HG03045 (cell line): ENCODE measurements around the gene EIPR1.

Source experiments
- ATAC-seq: cut with Tn5 transposase; IDR thresholded peaks from one replicate; pipeline ENCODE4 v1.9.1; 2021; ENCODE audit warnings: mild to moderate bottlenecking, moderate library complexity; ENCODE audit not compliant: unreplicated experiment

EIPR1 gene

DNA sequence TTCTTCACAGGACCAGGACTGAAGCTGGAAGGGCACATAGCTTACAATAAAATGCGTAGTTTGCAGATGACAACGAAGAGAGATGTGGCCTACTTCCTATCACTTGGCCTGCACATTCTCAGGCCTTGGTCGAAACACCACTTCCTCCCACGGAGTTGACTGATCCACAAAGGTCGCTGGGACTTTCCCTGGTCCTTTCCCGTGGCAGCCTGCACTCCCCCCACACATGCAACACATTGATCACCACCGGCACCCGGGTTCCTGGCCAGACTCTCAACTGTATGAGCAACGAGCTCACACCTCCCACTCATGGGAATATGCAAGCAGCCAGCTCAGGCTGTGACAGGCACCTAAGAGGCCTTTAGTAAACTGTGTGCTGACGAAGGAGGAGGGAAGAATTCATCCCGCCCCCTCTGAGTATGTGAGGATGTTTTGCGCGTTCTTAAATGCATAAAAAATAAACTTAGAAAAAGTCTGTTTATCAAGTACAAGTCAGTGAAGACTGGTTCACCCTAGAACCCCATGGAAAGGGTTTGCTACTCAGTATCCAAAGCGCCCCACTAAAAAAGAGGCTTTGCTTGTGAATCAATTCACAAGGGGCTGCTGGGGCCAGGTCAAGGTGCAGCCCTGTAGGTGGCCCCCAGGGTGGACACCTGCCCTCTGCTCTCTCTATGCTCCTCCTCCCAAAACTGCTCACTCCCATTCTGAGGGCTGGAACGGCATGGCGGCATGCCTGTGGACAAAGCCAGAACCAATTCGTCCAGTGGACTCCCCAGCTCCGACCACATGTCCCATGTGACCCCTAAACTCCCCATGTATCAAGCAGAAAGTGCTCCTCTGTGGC is 154.3 kb downstream of the EIPR1 start:
- peak; percentile 95 for ATAC-seq

DNA sequence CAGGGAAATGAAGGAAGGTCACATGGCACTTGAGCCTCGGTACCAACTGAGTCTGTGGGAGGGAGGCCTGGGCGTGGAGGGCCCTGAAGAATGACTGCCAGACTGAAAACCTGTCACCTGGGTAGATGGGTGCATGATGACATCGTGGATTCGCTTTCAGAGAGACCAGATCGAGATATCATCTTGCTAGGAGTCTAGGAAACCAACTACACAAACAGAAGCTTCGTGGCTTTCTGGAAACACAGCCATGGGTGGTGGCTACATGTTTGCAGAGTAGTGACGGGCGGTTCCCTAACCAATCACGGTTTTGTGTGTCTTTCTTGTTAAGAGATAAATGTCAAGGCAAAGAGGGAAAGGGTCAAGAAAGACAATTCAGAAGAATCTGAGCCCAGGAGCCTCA is 155.0 kb downstream of the EIPR1 start:
- ATAC-seq: peak; percentile 54

DNA sequence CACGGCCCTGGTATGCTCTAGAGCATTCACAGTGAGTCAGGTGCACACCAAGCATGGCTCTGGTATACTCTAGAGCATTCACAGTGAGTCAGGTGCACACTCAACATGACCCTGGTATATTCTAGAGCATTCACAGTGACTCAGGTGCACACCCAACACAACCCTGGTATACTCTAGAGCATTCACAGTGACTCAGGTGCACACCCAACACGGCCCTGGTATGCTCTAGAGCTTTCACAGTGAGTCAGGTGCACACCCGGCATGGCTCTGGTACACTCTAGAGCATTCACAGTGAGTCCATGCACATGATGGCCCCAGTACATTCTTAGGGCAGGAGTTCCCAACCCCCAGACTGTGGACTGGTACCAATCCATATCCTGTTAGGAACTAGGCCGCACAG is 158.1 kb downstream of the EIPR1 start:
- no peak for ATAC-seq

DNA sequence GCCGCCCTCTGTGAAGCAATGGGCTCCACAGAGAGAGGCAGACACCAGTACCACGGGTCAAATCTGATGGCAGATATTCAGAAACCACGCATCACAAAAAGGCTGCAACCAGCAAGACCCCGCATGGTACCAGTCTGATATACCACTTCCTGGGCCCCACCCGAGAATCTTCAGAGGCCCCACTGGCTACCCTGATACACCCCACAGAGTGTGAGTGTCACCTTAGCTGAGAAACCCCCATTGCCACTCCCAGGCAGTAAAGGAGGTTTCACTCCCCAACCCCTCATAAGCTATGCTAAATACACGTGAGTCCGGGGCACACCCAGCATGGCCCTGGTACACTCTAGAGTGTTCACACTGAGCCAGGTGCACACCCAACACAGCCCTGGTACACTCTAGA is 160.0 kb downstream of the EIPR1 start:
- ATAC-seq: no peak

DNA sequence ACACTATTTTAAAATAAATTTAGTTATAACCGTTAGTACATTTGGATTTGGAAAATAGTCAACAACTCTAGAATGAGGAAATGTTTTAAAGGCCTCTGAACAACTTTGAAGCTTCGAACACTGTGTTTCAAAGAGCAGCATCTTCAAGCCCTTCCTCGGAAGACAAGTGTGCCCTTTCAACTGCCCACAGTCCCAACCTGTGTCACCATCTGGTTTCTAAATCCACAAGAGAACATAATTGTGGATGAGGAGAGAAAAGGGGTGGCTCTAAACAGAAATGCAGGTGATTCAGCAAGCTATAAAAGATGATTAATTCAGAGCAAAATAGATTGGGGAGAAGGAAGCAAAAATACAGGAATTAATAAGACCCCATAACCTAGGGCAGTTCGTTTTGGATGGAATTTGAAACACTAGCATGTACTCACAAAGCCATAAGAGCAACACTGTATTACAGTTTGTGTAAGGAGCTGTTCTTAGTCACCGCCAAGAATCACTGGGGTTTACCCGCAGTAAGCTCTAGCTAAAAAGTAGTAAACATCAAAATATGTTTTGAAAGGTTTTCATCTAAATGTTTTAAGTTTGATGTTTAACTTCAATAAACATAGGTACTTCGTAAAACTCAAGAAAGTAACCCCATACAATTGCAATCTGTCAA is 160.7 kb downstream of the EIPR1 start:
- ATAC-seq: no peak

DNA sequence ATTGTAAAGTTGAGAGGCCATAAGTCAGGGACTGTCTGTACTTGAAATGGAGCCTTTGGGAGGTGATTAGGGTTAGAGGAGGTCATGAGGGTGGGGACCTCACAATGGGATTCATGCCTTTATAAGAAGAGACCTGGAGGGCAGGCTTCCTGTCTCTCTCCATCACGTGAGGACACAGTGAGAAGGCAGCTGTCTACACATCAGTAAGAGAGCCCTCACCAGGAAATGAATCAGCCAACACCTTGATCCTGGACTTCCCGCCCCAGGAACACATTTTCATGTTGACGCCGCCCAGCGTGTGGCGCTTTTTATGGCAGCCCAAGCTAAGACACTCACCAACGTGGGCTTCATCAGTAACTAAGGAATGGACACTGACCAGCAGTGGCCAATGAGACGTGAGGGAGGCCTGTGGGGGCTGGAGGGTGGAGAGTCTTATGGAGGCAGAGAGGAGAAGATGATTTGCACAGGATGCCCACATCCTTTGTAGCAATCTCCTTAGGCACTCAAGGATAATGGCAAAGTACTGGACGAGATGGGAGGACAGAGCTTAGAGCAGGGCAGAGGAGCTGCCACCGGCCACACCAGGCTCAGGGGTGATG is 162.7 kb downstream of the EIPR1 start:
- no peak for ATAC-seq

DNA sequence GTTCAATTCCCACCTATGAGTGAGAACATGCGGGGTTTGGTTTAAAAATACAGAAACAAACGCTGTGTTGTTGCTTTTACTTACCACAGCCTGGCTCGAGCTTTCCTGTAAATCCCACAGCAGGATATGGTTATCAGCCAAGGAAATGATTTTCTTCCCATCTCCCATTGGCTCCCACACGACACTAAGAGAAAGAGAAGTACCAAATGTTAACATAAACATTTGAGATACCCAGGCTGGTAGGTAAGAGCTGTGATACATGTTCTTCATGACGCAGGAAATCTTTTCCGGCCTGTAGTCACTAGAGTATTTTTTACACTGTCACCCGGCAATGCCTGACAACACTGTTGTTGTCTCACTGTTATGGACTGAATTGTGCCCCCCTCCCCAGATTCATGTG is 163.6 kb downstream of the EIPR1 start:
- no peak for ATAC-seq

DNA sequence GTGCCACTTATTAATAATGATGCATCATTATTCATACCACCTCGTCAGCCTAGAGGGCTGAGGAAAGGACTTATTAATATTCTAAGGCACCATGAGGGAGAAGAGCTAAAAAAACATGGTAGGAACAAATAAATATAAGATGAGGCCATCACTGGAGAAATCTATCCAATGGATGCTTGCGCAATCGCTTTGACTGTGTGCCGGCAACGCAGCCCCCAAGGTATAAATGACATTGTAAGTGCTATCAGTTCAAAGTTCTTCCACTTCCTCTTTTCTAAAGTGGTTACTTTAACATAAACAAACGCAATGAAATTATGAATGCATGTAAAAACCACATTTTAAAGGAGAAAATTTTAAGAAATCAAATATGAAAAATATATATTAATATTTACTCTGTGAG is 164.6 kb downstream of the EIPR1 start:
- no peak for ATAC-seq

DNA sequence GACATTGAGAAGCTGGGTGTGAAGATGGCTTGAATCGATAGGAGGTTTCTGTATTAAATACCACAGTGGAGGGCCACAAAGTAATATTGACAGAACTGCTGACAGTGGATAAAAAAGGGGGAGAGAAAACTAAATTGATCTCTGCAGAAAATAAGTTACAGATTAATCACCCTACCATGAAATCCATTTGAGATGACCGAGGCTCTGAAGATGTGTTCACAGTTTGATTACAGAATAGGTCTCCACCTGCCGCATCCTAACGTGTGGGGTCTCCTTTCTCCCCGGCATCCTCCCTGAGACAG is 165.6 kb downstream of the EIPR1 start:
- no peak for ATAC-seq

DNA sequence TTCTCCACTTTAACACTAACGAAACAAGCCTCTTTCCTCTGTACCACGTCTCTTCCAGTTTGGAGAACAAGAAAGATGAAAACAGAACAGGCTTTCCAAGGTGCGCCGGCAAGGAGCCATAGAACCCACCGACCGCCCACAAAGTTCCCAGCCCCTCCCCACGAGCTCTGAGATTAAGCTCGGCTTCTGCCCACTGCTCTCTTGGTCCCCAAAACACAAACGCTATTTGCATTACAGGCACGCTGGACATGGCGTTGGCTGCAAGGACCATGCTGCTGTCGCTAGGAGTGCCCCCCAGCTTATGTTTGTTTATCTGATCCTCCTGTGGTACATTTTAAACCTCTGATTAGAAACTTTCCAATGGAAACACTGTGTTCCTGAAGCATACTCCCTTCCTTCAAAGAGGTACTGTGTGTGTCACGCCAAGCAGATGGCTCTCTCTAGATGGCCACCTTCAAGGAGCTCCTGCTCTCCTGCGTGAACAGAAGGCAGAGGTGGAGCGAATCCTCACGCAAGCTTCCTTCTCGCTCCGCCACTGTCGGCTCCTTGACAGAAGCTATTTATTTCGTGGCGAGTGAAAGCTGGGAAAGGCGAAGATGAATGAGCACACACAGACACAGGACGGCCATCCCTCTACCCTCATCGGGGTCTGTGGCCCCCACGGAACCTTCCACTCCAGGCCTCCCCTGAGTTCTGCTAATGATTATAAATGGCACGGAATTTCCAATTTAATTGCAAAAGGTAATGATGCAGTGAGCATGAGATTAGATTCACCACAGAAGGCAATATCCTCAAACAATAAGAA is 166.2 kb downstream of the EIPR1 start:
- ATAC-seq: no peak

DNA sequence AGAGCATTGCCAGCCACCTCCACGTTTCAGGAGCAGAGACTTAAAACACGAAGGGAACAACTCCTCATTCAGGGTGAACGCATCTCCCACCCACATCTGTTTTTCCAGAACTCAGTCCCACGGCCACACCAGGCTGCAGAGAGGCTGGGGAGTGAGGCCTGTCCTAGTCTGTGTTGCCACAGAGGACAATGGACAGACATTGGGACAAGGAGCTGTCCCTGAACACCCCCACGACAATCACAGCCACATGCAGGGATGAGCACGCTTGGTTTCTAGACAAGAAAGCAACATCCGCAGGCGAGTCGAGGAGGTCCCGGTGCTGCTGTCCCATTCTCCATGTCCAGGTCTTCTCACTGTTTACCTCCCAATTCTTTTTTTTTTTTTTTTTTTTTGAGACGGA is 167.4 kb downstream of the EIPR1 start:
- ATAC-seq: no peak

DNA sequence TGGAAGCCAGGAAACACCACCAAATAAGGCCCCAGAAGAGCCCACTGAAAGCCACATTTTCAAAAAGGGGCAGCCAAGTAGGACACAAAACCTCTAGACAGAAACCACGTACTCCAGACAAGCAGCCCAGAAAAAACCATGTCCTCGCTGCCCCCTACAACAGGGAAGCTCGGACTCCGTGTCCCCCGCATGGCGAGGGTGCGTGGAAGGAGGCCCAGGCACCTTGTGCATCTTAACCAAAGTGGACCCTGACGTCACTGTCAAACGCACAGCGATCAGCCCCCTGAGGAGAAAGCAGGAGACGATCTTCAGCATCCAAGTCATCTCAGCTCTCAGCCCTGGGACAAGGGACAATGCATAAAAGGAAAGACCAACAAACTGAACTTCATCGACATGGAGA is 168.4 kb downstream of the EIPR1 start:
- no peak for ATAC-seq

DNA sequence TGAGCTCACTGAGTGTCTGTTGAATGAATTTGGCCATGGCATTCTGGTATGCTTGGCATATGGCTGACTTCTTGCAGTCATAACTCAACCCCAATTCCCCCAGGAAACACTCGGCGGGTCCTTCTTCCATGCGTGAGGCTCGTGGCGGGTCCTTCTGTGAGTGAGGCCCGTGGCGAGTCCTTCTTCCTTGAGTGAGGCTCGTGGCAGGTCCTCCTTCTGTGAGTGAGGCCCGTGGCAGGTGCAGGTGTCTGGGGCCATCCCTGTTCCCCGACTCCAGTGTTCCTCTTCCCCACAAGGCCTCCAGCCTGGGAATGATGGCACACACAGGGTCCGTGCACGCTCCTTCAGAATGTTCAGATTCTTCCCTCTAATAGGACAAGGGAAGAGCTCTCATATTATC is 169.0 kb downstream of the EIPR1 start:
- no peak for ATAC-seq

DNA sequence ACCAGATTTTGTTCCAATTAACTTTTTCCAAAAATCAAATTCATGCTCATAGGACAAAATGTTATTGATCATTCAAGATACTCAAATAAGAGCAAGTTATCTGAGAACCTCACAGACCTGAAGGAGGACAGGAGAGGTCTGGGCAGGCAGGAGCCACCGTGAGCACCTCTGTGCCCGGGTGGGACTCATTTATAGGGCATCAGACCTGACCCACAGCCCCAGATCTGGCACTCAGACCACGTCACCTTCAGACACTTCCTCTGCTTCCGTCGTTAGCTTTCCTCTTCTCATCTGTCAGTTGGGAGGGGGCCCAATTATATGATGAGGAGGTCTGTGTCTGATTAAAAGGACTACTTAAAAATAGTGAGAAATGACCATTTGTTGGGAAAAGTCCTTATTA is 169.4 kb downstream of the EIPR1 start:
- ATAC-seq: no peak

DNA sequence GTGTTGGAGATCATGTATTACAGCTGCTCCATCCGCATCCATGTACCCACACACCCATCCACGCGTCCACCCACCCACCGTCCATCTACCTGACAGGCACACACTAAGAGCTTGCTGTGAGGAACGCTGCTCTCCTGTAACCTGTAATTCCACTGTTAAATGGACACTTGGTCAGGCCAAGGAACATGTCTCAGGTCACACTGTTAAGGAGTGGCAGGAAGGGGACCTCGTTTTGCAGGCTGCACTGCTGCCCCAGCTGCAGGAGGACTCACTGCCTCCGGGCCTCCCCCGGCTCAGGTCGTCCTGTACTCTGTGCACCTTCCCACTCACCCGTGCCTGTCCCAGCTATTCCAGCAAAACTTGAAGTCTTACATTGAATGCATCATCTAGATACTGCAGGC is 170.5 kb downstream of the EIPR1 start:
- ATAC-seq: no peak

DNA sequence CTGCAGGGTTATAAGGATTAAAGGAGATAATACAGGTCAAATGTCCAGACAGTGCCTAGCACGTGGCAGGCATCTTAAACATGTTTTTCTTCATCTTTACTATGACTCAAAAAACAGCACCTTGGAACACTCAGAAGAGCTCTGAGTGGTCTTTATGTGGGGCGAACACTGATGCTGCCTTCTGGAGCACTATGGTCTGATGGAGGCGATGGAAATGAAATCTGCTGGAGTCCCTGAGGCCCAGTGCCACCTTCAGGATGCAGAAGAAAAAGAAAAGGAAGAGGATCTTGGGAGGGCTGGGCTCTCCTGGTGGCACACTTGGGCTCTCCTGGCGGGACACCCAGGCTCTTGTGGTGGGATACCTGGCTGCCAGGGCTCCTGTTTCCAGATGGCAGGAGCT is 171.8 kb downstream of the EIPR1 start:
- ATAC-seq: no peak

DNA sequence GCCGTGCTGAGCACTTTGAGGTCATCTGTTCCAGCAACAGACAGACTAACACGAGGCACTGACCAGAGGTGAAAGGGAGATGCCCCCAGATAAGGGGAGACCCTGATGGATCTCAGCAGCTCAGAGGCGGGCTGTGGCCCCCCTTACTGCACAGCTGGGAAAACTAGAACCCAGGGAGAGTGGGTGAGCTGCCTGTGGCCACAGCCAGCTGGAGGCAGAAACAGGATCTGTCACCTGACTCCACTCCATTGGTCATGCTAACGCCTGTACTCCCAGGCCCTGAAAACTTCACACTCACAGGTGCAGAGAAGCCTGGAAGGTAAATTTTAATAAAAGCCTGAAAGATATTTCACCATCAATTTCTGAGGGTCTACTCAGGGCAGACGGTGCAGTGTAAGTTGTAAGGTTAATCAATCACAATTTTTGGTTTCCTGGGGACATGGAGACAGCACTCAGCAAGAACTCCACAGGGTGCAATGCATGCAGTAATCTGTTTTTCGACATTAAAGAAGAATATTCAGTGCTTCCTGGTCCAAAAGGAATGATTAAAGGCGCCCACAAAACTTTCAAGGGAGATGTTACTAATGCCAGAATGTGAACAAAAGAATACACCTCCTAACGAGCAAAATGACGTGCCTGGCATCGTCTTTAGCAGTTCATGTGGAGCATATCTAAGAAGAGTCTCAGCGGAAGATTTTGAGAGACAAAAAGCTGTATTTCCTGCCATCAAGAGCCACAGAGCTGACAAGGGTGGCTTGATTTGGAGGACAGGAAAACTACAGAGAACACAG is 173.4 kb downstream of the EIPR1 start:
- ATAC-seq: no peak

DNA sequence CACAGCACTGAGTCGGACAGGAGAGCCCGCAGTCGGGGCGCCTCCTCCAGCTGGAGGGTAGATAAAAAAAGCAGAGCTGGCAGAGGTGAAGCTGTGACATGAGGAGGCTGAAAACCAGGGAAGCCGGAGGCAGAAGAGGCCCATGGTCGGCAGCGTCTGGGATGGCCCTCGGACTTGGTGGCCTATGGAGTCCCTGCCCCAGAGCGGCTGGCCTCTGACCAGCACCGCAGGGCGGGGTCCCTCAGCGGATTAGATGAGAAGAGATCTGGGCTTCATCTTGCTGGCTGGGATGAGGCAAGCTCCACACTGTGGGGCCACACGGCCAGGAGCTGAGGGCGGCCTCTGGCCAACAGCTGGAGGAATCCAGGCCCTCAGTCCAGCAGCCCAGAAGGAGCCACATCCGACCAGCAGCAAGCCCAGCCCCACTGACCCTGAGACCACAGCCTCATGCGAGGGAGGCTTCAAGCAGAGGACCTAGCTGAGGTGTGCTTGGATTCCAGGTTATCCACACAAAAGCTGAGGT is 174.1 kb downstream of the EIPR1 start:
- ATAC-seq: no peak

DNA sequence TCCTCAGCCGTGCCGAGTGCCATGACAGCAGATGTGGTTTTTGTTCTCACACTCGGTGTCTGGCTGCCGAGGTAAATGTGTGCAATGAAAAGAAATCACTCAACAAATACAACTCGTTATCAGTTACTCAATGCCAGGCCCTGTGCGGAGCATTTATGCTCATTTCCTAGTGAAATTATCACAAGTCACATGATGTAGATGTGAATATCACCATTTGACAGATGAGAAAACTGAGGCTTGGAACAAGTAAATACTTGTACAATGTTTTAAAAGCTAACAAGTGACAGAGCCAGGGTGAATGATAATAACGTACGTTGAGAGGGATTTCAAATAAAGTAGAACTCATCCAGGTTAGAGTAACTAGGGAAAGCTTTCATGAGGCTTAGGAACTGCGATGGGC is 174.7 kb downstream of the EIPR1 start:
- ATAC-seq: no peak

DNA sequence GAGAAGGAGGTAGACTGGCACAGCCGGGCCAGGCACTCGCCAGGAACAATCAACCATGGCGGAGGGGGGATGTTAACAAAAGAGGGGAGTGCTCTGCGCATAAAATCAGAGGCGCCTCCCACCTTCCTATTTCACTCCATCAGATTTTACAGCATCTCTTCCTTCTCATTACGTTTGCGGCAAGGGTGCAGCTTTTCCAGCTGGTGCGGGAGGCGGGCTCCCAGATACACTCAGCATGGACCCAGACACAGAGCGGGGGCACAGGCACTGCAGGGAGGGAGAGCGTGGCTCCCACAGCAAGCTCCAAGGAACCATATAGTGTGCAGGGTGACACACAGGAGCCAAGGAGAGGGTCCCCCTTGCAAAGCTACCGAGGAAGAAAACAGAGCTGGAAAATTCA is 176.3 kb downstream of the EIPR1 start:
- no peak for ATAC-seq
